ENCODE measurements around the gene ITGAX.
A peak's percentile ranks its signal among the peaks of the same experiment; 100 is the strongest.

The ITGAX gene

DNA sequence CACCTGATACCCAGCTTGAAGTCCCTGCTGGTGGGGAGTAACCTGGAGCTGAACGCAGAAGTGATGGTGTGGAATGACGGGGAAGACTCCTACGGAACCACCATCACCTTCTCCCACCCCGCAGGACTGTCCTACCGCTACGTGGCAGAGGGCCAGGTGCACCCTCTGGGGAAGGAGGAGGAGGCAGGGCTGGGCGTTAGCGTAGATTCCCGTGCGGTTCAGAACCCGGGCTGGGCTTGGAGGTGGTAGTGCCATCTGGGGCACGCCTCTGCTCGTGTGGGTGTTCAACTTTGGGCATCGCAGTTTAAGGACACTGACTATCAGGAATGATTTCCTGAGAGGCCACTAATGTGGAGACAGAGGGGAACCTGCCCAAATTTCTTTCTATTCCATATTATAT lies 18.3 kb downstream of the ITGAX start:
- DNase-seq (ENCODE audit: low read depth): no peak

DNA sequence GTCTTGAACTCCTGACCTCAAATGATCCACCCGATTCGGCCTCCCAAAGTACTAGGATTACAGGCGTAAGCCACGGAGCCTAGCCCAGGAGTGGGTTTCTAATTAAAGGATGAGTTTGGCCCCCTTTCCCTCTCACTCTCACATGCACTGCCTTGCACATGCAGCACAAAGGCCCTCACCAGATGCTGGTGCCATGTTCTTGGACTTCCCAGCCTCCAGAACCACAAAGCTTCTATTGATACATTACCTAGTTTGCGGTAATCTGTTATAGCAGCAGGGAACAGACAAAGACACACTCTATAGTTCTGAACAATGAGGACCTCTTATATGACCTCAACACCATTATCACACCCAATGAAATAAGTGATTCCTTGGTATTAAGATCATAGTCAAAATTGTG lies 20.3 kb downstream of the ITGAX start:
- DNase-seq (ENCODE audit: low read depth): no peak

DNA sequence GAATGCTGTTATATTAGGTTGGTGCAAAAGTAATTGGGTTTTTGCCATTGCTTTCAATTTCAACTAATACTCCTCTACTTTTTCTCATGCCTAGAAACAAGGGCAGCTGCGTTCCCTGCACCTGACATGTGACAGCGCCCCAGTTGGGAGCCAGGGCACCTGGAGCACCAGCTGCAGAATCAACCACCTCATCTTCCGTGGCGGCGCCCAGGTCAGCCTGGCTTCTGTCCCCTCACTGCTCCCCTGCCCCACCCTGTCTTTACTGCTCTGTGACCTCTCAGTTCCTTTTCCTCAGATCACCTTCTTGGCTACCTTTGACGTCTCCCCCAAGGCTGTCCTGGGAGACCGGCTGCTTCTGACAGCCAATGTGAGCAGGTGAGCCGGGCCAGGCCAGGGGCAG lies 21.7 kb downstream of the ITGAX start:
- DNase-seq (ENCODE audit: low read depth): no peak

DNA sequence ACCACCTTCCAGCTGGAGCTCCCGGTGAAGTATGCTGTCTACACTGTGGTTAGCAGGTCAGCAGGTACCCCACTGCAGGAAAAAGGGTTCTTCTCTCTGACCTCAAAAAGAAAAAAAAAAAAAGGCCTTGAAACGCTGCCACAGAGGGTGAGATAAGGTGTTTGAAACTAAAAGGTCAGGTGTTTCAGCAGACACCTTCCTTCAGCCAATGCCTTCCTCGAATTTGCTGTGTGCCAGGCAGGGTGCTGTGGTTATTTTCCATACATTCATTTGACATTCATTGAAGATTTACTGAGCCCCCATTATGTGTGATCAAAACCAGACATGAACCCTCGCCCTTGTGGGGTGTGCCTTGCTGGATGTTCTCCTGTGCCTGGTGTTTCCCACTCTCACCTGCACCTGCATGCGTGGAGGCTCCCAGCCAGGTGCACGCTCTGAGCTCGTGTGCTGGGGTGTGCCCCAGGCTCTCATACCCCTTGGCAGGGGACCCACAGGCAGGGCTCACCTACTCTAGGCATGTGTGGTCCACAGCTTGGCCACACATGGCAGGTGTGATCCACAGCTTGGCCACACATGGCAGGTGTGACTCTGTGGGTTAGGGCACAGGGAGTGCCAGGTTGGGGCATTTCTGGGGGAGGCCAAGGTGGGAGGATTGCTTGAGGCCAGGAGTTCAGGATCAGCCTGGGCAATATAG lies 22.4 kb downstream of the ITGAX start:
- no peak for DNase-seq (ENCODE audit: low read depth)

DNA sequence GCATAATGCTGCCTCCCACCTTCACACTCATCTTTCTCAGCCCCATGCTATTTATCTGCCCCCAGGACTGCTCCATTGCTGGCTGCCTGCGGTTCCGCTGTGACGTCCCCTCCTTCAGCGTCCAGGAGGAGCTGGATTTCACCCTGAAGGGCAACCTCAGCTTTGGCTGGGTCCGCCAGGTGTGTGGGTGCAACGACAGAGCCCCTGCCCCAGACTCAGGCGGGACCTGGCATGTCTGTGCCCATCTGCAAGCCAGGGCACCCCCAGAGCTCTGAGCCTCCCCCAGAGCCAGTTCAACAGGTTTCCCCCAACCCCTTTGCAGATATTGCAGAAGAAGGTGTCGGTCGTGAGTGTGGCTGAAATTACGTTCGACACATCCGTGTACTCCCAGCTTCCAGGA lies 25.2 kb downstream of the ITGAX start:
- DNase-seq (ENCODE audit: low read depth): no peak

DNA sequence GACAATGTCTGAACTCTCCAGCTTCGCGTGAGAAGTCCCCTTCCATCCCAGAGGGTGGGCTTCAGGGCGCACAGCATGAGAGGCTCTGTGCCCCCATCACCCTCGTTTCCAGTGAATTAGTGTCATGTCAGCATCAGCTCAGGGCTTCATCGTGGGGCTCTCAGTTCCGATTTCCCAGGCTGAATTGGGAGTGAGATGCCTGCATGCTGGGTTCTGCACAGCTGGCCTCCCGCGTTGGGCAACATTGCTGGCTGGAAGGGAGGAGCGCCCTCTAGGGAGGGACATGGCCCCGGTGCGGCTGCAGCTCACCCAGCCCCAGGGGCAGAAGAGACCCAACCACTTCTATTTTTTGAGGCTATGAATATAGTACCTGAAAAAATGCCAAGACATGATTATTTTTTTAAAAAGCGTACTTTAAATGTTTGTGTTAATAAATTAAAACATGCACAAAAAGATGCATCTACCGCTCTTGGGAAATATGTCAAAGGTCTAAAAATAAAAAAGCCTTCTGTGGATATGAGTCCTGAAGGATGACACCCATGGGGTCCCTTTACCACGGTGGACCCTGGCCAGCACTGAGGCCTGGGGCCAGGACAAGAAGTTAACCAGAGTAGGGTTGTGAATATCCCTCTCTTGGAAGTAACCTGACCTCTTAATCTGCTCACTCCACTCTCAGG lies 27.6 kb downstream of the ITGAX start:
- DNase-seq (ENCODE audit: low read depth): peak; percentile 17

DNA sequence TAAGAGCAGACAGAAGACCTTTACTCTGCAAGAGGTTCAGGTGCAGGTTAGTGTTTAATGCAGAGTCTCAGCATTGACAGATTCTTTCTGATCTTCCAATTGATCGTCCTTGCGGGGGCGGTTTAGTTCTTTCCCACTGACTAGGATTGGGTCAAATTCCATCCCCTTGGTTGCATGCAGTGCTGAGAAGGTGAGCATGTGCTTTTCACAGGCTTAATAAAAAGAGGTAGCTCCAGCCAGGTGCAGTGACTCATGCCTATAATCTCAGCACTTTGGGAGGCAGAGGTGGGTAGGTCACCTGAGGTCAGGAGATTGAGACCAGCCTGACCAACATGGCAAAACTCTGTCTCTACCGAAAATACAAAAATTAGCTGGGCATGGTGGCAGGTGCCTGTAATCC lies 30.7 kb downstream of the ITGAX start:
- no peak for DNase-seq (ENCODE audit: low read depth)

DNA sequence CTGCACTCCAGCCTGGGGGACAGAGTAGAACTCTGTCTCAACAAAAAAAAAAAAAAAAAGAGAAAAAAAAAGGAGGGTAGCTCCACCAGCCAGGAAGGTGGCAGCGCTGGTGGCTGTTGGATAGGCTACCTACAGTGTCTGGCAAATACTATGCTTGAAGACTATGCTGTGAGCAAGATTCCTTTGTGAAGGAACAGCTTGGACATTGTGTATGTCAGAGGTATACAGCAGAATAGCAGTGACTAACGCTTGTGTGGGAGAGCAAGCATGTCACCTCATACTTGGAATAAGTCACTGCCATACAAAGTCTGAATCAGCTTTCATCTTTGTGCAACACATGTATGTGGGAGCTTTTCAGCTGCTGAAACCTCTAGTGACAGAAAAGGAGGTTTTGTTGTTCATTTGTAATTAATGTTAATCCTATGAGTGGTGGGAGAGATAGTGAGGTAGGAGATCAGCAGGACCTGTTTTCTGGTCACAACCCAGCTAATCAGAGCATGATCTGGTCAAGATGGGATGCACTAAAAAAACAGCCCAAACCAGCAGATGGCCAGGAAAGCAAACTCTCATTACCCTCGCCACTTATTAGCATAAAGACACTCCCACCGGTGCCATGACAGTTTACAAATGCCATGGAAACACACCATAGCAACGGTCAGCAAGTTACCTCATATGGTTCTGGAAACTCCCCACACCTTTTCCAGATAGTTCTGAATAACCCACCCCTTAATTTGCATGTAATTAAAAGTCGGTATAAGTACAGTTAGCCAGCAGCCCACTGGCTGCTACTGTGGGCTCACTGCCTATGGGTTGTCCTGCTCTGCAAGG lies 31.4 kb downstream of the ITGAX start:
- no peak for DNase-seq (ENCODE audit: low read depth)

DNA sequence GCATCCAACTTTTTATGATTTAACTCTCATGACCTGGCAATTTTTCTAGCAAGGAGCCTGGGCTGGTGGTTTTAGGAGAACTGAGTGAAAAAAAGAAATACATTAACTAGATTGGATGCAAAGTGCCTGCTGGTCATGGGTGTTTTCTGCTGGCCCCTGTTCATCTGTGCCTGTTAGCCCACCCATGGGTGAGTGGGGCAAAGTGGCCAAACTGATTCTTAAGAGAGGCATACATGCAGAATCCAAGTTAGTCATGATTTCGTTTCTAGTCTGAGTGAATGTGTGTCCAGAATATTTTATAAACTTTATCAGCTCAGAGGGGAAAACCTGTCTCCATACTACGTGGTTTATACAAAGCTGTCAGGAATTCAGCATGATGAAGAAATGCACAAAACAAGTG lies 33.6 kb downstream of the ITGAX start:
- no peak for DNase-seq (ENCODE audit: low read depth)

DNA sequence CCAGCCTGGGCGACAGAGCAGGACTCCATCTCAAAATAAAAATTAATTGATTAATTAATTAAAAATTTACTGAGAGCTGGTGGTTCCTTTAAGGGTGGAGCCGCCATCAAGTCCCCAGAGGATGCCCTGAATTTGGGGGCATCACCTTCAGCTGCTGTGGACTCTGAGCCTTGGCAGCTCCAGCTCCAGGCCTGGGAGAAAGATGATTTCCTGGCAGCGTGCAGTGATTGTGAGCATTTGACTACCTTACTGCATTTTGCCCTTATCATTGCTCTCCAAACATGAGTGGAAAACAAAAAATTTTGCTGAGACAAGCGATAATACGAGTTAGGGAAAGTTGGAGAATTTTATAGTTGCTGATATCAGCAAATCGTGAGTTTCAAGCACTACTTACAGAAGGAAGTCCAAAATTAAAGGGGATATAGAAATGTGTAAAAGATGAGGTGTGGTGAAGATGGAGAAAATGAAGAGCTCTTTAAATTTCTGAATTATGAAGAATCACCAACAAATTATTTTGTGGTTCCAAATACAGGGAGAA lies 35.6 kb downstream of the ITGAX start:
- DNase-seq (ENCODE audit: low read depth): no peak

DNA sequence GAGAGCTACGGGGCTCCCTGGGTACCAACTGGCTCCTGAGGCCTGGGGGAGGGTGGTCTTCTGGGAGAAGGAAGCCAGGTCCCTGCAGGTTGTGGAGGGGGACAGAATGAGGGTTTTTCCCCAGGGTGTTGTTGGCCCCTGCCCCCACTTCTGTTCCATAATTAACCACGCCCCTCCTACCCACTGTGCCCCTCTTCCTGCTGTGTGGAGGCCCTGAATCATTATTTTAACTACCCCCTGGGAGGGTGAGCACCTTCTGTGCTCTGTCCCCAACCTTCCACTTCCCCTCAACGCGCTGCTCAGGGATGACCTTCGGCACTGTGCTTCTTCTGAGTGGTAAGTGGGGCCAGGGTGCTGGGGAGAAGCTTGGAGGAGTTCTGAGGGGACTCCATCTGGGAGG lies 38.1 kb downstream of the ITGAX start, which contains the start of gene ITGAD:
ITGAD (plus strand) TSS at position 280 of the 400 bp plus-strand sequence; CDS start at position 306, 26 bp downstream.
- no peak for DNase-seq (ENCODE audit: low read depth)

DNA sequence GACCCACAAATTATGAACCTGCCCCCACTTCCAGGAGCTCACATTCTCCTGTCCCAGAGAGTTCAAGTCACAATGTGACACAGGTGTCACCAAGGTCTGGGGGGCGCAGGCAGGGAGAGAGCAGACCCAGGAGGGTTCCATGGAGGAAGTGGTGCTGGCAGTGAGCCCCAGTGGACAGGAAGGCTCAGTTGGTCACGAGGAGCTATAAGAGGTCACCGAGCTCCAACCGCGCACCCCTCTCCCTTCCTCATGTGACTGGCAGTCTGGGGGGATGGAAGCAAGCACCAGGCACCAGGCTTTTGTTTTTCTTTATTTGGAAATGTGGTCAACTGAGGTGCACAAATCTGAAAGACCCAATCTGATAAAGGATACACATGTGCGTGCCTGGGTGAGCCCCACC lies 40.7 kb downstream of the ITGAX start:
- DNase-seq (ENCODE audit: low read depth): no peak

DNA sequence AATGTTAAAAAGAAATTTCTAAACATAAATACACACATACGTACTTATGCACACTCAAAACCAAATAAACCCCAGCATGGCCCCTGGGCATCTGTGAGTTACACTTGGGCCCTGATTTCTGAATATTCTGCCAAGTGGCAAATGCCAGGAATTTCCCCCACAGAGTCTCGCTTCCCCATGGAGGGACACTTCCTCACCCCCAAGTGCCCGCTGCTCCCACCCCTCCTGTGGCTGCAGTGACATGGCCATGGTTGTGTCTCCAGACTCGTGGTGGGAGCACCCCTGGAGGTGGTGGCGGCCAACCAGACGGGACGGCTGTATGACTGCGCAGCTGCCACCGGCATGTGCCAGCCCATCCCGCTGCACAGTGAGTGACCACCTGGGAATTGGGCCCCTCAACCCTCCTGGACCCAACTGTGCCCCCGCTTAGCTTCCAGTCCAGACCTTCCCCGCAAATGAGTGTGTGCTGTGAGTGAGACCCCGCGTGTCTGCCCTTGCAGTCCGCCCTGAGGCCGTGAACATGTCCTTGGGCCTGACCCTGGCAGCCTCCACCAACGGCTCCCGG lies 42.2 kb downstream of the ITGAX start:
- DNase-seq (ENCODE audit: low read depth): no peak

DNA sequence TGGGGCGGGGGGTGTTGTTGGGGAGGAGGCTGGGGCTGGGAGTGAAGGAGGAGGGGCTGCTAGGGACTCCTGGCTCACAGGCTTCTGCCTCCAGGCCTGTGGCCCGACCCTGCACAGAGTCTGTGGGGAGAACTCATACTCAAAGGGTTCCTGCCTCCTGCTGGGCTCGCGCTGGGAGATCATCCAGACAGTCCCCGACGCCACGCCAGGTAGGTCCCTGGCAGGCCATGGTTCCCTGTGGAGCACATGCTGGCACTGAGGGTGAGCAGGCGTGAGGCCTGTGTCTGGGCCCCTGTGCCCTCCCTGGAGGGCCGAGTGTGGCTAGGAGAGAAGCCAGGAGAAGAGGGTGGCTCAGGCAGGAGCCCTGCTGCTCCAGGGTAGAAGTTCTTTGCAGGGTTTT lies 42.7 kb downstream of the ITGAX start:
- DNase-seq (ENCODE audit: low read depth): no peak

DNA sequence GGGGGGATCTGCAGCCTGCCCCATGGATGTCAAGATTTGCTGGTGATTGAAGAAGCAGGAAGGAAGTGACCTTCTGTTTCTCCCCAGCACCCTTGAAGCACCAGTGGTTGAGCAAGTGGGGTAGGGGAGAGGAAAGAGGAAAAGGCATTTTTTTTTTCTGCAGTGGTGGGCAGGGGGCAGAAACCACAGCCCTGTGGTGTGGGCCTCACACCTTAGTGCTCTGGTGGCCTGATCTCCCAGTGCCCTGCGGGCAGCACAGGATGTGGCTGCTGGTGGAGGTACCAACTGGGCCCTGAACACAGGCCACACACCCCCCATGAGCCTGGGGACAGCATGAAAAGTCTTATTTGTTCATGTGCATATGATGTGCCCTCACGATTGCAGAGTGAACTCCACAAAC lies 45.2 kb downstream of the ITGAX start:
- no peak for DNase-seq (ENCODE audit: low read depth)

DNA sequence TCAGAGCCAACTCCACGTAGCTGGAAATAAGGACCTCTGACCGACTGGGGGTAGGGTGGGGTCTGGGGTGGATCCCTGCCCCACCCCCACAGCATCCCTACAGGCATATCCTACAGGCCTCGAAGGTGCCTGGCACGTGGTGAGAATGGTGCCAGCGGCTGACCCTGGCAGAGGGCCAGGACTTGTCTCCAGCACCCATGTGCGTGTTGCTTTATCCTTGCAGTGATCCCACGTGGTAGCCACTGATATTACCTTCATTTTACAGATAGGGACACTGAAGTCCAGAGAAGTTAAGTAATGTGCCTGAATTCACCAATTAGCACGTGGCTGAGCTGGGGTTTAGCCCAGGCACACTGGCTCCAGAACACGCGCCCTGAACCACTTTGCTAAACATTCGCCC lies 46.5 kb downstream of the ITGAX start:
- DNase-seq (ENCODE audit: low read depth): no peak

DNA sequence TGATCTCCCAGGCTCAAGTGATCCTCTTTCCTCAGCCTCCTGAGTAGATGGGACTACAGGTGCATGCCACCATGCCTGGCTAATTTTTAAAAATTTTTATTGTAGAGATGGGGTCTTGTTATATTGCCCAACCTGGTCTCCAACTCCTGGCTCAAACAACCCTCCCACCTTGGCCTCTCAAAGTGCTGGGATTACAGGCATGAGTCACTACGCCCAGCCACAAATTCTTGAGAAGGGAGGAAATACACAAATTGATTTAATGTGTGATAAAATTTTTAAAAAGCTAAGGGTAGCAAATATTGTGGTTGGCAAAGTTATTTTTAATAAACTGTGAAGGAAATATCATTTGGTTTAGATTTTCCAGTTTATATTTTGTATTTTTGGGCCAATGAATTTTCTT lies 47.7 kb downstream of the ITGAX start:
- DNase-seq (ENCODE audit: low read depth): no peak

DNA sequence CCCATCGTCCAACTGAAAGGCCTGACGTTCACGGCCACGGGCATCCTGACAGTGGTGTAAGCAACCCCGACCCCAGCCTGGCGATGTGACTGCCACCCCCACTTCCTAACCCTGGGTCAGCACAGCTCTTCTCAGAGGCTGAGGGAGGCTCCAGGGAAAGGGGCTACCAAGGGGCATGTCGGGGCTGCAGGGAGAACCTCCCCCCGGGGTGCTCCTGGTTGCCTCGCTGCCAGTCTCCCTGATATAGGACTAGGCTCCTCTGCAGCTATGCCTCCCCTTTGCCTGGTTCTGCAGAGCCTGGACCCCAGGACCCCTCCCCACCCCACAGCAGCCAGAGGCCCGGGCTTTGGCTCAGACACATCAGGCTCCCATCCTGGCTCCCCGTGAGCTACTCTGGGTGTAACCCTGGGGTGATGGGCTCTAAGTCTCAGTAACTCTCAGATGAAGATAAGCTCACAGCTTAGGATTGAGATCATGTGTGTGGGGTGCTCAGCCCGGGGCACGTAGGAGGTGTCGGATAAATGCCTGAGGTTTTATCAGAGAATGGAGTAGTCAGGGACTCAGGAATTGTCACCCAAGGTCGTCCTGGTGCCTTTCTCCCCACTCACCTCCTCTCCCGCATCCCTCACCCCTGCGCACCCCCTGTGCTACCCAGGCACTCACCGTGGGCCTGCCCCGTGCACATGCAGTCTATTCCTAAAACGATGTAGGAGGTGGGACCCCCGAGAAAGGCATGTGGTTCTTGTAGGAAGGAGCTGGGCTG lies 48.8 kb downstream of the ITGAX start:
- no peak for DNase-seq (ENCODE audit: low read depth)

DNA sequence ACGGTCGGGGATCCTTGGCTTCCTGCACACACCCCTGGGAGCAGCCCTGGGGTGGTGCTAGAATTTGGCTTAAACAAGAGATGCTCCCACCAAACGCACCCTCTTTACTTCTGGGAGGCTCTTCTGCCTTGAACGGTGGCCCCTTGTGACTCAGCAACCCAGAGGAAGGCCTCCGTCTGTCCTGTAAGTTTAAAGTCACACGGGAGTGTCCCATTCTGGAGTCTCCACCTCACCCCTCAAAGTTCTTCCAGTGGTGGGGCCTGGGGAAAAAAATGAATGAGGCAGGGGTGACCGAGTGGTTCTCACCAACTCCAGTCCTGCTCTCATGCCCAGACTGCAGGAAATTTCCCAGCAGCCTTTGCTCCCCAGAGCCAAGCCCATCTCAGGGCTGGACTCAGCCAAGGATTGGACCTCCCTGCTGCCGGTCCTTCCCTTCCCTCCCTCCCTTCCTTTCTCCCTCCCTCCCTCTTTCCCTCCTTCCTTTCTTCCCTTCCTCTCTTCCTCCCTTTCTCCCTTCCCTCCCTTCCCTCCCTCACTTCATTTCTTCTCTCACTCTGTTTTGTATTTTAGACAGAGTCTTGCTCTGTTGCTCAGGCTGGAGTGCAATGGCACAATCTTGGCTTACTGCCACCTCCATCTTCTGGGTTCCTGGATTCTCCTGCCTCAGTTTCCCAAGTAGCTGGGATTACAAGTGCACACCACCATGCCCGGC lies 49.5 kb downstream of the ITGAX start:
- DNase-seq (ENCODE audit: low read depth): no peak

DNA sequence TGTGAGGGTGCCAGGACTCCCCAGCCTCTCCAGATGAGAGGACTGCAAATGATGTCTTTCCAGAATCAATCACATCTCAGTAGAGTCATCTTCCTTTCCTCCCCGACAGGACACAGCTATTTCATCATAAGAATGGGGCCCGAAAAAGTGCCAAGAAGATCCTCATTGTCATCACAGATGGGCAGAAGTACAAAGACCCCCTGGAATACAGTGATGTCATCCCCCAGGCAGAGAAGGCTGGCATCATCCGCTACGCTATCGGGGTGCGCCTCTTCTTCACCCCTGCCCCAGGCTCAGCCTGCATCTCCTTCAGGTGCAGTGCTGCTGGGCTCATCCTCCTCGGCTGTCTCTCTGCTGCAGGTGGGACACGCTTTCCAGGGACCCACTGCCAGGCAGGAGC lies 52.4 kb downstream of the ITGAX start:
- DNase-seq (ENCODE audit: low read depth): no peak

DNA sequence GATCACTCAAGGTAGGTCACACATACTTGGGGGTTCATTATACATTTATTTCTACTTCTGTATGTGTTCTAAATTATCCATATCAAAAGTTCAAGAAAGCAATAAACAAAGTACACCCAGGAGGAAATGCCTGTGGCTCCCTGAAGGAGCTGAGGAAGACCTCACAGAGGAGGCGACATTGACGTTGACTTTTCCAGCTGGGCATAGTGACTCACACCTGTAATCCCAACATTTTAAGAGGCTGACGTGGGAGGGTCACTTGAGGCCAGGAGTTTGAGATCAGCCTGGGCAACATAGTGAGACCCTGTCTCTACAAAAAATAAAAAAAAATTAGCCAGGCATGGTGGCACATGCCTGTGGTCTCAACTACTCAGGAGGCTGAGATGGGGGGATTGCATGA lies 54.5 kb downstream of the ITGAX start:
- peak; percentile 24 for DNase-seq (ENCODE audit: low read depth)
